SH-SY5Y (cell line): ENCODE results near the gene B3GALT6.

Experiments
- GATA2 ChIP-seq: IDR thresholded peaks from 2 replicates; pipeline ENCODE4 v1.6.1; 2011; ENCODE audit warnings: mild to moderate bottlenecking, low read depth, low read length
- GATA3 ChIP-seq: IDR thresholded peaks from 2 replicates; pipeline ENCODE4 v1.6.1; 2011; ENCODE audit warnings: low read depth, mild to moderate bottlenecking, low read length, moderate library complexity

Gene B3GALT6

DNA sequence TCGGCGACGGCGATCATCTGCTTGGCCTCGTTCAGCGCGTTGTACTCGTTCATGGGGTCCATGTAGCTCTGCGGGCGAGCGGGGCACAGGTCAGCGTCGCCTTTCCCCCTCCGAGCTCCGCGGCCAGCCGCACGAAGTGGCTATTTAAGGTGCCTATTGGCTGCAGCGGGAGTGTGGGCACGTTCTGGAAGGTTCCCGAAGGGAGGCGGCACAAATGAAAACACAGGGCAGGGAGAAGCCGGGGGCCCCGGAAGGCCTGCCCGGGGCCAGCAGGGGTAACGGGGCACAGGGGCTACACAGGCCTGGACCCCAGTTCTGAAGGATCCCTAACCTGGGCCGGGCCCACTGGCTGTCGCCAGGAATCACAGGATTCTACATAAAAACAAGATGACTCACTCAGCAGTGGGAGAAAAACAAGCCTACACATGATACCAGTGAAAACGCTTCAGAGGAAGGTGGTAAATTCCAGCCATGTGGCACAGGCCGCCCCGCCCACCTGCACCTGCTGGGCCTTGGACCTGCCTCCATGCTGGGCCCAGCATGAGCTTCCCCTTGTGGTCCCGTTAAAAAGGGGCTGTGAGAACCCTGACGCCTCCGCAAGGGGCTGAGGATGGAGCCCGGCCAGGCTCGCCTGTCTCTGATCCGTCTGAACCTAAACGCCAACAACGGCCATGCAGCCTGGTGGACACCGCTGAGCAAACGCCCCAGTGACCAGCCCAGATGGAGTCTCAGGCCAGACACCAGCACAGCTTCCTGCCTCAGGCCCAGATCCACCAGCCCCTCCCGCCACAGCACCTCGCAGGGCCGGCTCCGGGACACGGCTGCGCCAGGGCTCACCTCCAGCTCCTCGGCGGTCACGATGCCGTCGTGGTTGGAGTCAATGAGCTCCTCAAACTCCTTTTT is 14.2 kb upstream of the B3GALT6 start:
- TF ChIP-seq GATA2 (no peak), GATA3 (no peak)

DNA sequence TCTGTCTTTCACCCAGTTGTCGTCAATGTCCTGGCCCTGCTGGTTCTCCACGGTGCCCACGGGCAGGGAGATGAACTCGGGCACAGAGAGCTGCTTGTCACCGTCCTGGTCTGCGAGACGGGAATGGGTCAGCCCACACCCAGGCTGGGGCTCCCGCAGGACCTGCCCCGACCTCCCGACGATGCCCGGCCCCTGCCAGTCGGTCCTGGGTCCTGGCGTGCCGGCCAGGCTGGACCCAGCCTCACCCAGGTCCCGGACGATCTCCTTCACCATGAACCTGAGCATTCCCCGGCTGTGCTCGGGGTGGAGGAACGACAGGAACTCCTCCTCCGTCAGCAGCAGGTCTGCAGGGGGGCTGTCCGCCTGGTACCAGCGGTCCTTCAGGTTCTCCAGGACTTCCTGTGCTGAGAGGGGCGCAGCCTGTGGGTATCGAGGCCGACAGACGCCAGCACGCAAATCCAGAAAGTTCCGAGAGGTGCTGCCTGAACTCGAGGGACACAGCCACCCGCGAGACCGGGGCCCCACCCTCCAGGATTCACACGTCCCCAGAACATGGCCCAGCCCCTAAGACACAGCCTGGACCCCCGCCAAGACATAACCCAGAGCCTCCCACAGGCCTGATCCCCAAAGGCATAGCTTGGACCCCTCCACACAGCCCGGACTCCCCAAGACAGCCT is 13.4 kb upstream of the B3GALT6 start:
- no peak for TF ChIP-seq GATA3
- no peak for TF ChIP-seq GATA2

DNA sequence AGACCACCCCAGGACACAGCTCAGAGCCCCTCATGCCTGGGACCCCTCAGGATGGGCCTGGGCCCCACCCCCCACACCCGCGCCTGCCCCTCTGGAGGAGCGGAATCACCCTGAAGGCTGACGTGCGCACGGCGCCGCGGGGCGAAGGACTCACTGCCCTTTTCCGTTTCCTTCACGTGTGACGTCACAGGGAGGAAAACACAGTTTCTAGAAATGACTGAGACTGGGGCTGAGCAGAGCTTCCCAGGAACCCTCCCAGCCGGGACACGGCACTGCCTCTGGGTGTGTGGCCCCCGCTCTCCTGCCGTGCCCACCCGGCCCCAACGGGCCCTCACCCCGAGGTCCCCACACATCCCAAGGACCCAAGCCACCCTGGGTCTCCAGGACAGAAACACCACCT is 12.7 kb upstream of the B3GALT6 start:
- TF ChIP-seq GATA2 (no peak), GATA3 (no peak)

DNA sequence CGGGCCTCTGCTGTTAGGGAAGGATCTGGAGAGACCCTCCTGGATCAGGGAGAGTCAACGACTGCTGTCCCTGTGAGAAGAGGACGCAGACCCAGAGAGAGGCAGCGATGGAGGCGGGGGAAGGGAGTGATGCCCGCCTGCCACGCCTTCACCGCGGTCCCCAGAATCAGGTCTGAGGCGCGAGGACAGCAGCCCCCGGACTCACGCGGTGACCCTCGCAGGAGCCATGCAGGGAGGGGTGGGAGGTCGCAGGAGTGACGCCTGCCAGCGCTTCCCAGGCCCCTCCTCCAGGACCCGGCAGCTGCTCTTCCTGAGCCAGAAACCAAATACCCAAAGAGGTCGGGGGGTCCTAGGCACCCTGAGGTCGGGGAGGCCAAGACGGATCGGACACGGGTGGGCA is 11.8 kb upstream of the B3GALT6 start:
- TF ChIP-seq GATA3 (no peak), GATA2 (no peak)

DNA sequence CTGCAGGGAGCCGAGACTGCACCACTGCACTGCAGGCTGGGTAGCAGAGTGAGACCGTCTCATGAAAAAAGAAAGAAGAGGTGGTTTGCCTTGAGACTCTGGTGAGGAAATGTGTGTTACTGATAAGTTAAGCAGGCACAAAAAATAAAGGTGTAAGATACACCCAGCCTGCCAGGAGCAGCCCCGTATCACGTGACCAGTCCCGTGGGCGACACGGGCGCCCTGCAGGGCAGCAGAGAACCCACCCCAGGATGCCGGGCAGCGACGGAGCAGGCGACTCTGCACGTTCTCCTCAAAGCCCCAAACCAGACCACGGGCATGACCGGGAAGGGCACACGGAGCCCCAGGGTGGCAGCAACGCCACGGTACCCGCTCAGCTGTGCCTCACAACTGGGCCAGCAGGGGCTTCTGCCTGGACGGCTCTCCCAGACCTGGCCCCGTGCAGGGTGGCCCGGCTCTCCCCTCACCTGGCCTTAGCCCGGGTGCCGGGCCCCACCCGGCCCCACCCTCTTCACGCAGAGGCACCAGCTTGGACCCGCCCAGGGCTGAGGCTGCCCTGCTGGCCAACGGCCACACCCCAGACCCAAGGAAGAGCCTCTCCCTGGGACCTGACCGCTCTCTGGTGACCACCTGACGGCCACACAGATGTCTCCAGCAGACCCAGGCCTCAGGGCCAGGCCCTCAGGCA is 10.0 kb upstream of the B3GALT6 start:
- TF ChIP-seq GATA3 (no peak), GATA2 (no peak)

DNA sequence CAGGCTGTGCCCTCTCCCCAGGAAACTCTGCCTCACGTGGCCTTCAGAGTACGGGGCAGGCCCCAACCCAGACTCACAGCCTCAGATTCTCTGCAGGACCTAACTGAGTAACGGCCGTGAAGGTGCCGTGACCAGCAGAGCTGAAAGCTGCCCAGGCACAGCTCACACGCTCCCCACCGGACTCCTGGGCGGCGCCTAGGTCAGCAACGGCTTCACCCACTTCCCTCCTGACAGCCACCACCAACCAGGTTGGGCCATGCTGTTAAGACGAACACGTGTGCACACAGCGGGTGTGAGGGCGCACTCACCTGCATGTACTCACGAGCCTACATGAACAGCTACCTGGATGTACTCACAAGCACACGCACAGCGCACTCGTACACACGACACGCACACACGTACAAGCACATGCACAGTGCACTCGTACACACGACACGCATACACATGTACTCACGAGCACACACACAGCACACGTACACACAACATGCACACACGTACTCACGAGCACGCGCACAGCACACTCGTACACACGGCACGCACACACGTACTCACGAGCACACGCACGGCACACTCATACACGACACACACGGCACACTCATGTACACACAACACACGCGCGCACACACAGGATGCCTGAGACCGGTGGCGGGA is 9.3 kb upstream of the B3GALT6 start:
- TF ChIP-seq GATA3 = no peak
- TF ChIP-seq GATA2 = no peak

DNA sequence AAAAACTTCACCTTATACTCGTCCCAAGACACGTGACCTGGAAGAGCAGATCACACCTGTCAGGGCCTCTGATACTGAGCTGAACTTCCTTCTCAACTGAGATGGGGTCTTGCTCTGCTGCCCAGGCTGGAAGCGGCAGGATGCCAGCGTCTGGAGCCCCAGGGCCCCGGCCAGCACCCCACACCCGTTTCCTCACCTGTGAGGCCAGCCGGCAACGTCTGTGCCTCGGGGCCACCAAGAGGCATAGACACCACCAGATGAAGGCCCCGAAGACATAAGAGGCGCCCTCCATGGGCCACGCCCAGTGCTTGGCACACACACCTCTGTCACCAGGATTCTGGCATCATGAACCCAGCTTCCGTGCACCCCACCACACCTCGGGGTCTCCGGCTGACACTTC is 8.7 kb upstream of the B3GALT6 start:
- no peak for TF ChIP-seq GATA2
- no peak for TF ChIP-seq GATA3

DNA sequence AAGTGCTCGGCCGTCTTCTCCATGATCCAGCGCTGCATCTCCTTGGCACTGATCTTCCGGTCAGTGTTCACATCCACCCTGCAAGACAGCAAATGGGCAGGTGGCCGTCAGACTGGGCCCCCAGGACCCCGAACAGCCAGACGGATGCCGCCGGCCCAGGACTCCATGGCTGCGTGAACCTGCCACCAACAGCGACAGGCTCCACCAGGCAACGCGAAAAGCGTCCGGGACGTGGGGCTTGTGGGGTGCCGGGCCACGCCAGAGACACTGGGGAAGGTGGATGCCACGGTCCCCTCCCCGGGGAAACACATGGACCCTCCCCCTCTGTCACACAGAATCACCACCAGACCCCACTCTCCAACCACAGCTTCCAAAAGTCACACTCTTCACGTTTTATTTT is 8.1 kb upstream of the B3GALT6 start:
- TF ChIP-seq GATA3 (no peak), GATA2 (no peak)

DNA sequence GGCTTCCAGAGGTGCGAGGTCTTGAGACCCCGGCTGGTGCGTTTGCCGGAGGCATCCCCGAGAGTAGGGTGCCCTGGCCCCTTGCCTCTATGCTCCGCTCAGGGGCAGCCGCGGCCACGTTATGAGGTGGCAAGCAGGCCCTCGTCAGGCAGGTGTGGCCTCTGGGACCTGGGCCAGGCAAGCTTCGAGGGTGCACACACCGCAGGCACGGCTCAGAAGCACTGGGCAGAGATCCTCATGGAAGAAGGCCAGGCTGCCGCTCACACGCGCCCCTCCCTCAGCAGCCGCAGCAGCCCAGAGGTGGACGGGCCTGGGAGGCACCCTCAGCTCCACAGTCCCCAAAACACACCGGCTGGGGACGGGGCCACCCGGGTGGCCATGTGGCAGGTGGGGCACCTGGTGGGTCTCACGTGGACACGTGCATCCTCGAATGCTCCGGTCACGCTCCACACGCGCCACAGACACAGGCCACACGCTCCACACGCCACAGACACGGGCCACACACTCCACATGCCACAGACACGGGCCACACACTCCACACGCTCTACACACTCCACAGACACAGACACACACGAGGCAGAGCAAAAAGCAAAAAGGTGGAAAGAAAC is 6.7 kb upstream of the B3GALT6 start:
- TF ChIP-seq GATA2 (no peak), GATA3 (no peak)

DNA sequence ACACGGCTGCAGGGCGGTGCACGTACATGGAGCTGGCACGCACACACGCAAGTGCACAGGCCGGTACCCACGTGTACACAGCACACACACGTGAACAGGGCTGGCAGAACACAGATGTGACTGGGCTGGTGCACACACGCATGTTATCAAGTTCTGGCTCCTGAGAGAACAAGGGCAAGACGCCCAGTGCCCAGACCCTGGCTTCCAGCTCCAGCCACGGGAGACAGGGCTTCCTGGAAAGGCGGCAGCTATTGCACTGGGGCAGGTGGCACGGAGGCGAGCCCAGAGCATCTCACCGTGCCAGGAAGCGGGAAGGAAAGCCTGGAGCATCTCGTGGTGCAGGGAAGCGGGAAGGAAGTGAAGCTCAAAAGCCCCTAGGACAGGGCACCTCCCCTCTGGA is 6.1 kb upstream of the B3GALT6 start:
- no peak for TF ChIP-seq GATA2
- no peak for TF ChIP-seq GATA3

DNA sequence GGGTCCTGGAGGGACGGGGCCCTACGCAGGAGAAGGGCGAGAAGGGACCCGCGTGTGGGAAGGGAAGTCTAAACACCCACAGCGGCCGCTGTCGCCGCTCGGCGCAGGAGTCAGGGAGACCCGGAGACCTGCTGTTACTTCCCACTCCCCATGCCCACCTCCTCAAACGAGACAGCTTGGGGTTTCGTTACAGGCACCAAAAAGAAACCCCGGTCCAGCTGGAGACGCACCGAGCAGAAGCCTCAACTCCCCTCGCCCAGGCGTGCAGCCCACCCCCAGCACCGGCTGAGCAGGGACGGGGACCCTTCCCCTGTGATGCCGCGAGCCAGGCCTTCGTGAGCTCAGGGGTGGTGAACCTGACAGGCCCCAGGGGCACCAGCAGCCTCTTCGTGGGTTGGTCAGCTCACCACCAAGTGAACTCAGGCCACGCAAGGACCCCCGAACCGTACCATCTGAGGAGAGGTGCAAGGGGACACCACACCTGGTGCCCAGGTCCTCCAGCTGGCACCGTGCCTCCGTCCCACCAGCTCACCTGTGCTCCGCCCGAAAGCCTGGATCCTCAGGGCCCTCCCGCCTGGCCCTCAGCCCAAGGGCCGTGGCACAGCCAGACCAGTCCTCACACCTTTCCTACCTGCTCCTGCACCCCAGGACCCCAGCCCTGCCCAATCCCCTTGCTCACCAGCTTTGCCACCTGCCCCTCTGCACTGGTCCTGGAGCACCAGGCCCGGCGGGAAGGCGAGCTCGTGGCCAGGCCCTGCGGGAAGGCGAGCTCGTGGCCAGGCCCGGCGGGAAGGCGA is 5.3 kb upstream of the B3GALT6 start:
- TF ChIP-seq GATA3 (no peak), GATA2 (no peak)

DNA sequence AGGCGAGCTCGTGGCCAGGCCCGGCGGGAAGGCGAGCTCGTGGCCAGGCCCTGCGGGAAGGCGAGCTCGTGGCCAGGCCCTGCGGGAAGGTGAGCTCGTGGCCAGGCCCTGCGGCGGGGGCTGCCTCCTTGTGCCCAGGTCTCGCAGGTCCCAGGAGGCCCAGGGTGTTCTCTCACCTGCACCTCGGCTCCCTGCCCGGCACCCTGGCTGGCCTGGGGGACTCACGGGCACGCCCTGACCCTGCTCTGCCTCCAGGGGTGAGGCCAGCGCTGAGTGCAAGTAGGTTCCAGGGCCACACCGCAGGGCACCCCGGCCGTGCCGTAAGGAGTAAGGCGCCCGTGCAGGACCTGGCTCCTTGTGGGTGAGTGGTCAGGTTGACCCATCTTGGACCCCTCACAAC is 4.7 kb upstream of the B3GALT6 start:
- TF ChIP-seq GATA2 (no peak), GATA3 (no peak)

DNA sequence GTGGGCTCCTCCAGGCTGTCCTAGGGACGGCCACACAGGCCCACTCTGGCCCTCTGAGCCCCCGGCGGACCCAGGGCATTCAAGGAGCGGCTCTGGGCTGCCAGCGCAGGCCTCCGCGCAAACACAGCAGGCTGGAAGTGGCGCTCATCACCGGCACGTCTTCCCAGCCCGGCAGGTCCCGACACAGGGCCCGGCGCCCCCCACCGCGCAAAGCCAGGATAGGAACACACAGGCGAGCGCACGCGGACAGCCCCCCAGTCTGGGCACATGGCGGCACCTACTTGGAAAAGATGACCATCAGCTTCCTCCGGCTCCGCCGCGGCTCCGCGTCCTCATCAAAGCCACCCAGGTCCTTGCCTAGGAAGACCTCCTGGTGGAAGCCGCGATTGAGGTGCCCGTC is 3.9 kb upstream of the B3GALT6 start:
- TF ChIP-seq GATA2 (no peak), GATA3 (no peak)
